Heart right ventricle (tissue), 16 donors: ENCODE measurements around the gene TRANK1. TPM values are rescaled to one million over a fixed set of nuclear protein-coding genes. Genes with fewer than 3 reads are reported as not detected.

Experiments used
- ATAC-seq, 8 donors: fragments of 200-7000 bp; cut with Tn5 transposase; one replicate each; pipeline ENCODE4 v1.9.1; 2020; ENCODE audit warnings: mild to moderate bottlenecking in 8 of 8, moderate library complexity in 8 of 8, moderate number of reproducible peaks in 1 of 8
- DNase-seq, 2 donors: peaks; one replicate each; pipeline ENCODE4 v3.0.0-alpha.2; 2020
- H3K27ac ChIP-seq, 10 donors: fragments of 200-600 bp; sonication (generic) in 2 of 10; one replicate each; pipeline versions ENCODE4 v1.5.0 to v1.8.0; 2020 to 2022; ENCODE audit warnings: mild to moderate bottlenecking in 3 of 10
- H3K27me3 ChIP-seq, 7 donors: fragments of 200-600 bp; one replicate each; pipeline ENCODE4 v1.8.0; 2021 to 2022; ENCODE audit warnings: mild to moderate bottlenecking in 2 of 7
- H3K36me3 ChIP-seq, 9 donors: fragments of 200-600 bp; sonication (generic) in 1 of 9; one replicate each; pipeline versions ENCODE4 v1.5.0 to v1.8.0; 2020 to 2022; ENCODE audit warnings: mild to moderate bottlenecking in 2 of 9
- H3K4me1 ChIP-seq, 9 donors: fragments of 200-600 bp; sonication (generic) in 1 of 9; one replicate each; pipeline versions ENCODE4 v1.5.0 to v1.8.0; 2020 to 2022; ENCODE audit warnings: mild to moderate bottlenecking in 4 of 9
- H3K4me3 ChIP-seq, 10 donors: fragments of 200-600 bp; sonication (generic) in 2 of 10; one replicate each; pipeline versions ENCODE4 v1.5.0 to v1.8.0; 2020 to 2022; ENCODE audit warnings: mild to moderate bottlenecking in 7 of 10, moderate library complexity in 2 of 10
- H3K9me3 ChIP-seq, 11 donors: fragments of 200-600 bp in 10 of 11; sonication (generic) in 2 of 11; one replicate each; pipeline versions ENCODE4 v1.5.0 to v1.8.0; 2013 to 2022; ENCODE audit warnings: mild to moderate bottlenecking in 2 of 11, control low read depth in 1 of 11, moderate library complexity in 1 of 11
- CTCF ChIP-seq, 9 donors: fragments of 200-600 bp; sonication (generic) in 2 of 9; IDR thresholded peaks; one replicate each; pipeline versions ENCODE4 v1.5.0 to v1.8.0; 2021 to 2022; ENCODE audit warnings: antibody characterized with exemption in 9 of 9, mild to moderate bottlenecking in 5 of 9, moderate library complexity in 1 of 9
- WGBS, 2 donors: extraction: QIAGEN DNeasy Blood & Tissue Kit; methylation state at CpG; one replicate each; pipeline ENCODE4 v1.1.7; 2013; ENCODE audit warnings: inconsistent platforms in 1 of 2; 5-methylcytosine and 5-hydroxymethylcytosine counted together
- intact Hi-C, 10 donors: fragments of 100-400 bp; cut with DNase I; formaldehyde crosslinking; loops; one replicate each; pipeline versions ENCODE4 v1.11.1 to v1.14.2; 2022
- polyA plus RNA-seq, 2 donors: library from polyadenylated mRNA; stranded (reverse); fragments of 200-250 nt; gene quantifications; one replicate each; pipeline ENCODE4 v1.2.3, GENCODE V29; 2013
- total RNA-seq, 10 donors: library from RNA; stranded (reverse); fragmentation: NEBNext Ultra II Directional in 3 of 10; extraction: Animal tissue kit (Norgen Biotek cat#: 25700) in 3 of 10; gene quantifications; one replicate each; pipeline versions ENCODE4 v1.2.1 to v1.2.4, GENCODE V29; 2021 to 2023
- donor health status: Arrhythmogenic right ventricular cardiomyopathy.
- donor health status: ischemic (EF 13 %, LVEDD 7.1; RV severe dilation, severe dysfunction).
- donor health status: healthy with polysubstance abuse.
- donor health status: DM: no; HTN: yes; CAD: no.
- donor health status: DM: no; HTN: no; CAD: no.
- donor health status: ischemic (EF 25% LVEDD 6.9; RV normal size, moderate dysfunction).
- donor health status: ischemic (EF 25% LVEDD 5.7; RV mildly dilated, moderate dysfunction).
- donor health status: healthy.
- donor health status: DM: yes; HTN: yes; CAD: no.
- donor health status: Ischemic cardiomyopathy.
- donor health status: ischemic (EF 35%, LVEDD 5.7; RV mildly dilated, moderate dysfunction).
- donor health status: nonischemic (EF 11% LVEDD 7.7; RV severe dilation, severe dysfunction).
- donor health status: DM: yes; HTN: yes; CAD: no.
- donor health status: PGD.
- donor health status: ischemic (EF 29% LVEDD 5.4; RV normal size, mild dysfunction).
- donor health status: nonischemic (EF 23%, LVEDD 6.1; RV moderate dilation, normal function).

Gene TRANK1
- total and polyA plus RNA-seq, 12 donors = 1.3 to 20.8 (median 4.9) TPM

GRCh38 chr3:36945333-36945980 lies 603 bp upstream of the TRANK1 start:
- peaks cover 0 to 22% (median 12%) of the 10 kb centered on the region in 11 donors for H3K9me3 ChIP-seq
- intact Hi-C loops = no loop called here
- 82% methylated on average over 28 of the region's 28 CpGs for WGBS, 2 donors
- ATAC-seq = peak in 1 of 8 donors; percentile 15
- H3K27me3 ChIP-seq = no peaks in the 10 kb centered on the region
- H3K4me3 ChIP-seq = peak overlapping the region in 9 of 10 donors; percentile 71 to 96 (median 82)
- DNase-seq = no peak
- H3K36me3 ChIP-seq = no peaks in the 10 kb centered on the region
- no peak for TF ChIP-seq CTCF (IDR thresholded peaks at IDR 0.05)
- H3K27ac ChIP-seq = peak overlapping the region in 3 of 10 donors; percentile 64 to 90 (median 77)
- H3K4me1 ChIP-seq = peaks cover 0 to 25% (median 14%) of the 10 kb centered on the region in 9 donors

DNA sequence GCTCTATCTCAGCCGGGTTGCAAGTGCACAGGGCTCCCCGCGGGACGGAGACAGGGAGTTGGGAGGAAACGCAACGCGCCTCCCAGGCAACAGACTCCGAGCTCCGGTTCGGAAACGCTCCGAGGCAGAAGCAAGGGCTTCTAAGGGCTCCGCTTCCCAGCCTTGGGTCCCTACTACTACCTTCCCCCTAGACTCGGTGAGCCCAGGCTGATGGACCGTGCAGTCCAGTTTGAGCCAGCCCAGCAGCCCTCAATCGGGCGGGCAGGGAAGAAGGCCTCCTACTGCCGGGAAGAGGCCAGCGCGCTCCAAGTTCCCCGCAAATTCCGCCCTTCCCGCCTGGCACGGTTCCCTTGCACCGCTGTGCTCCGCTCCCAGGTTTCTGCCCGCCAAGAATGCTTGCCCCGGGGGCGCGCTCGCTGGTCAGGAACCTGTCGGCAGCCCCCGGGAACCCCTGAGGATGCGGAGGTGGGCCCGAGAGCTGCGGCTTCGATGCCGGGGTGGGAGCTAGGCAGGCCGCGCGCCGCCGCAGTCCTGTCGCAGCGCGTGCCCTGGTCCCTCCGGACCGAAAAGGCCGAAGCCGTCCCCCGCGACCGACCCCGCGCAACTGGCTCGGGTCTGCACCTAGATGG lies 728 bp downstream of the TRANK1 start:
- peaks cover 0 to 25% (median 14%) of the 10 kb centered on the region in 9 donors for H3K4me1 ChIP-seq
- peak in 3 of 9 donors; percentile 23 to 30 (median 26) for TF ChIP-seq CTCF (IDR thresholded peaks at IDR 0.05)
- WGBS, 2 donors = 0% methylated on average over 55 to 56 of the region's 56 CpGs
- DNase-seq = peak; percentile 46 to 66
- H3K36me3 ChIP-seq = no peaks in the 10 kb centered on the region
- no peaks in the 10 kb centered on the region for H3K27me3 ChIP-seq
- peak; percentile 63 to 86 (median 78) for ATAC-seq
- intact Hi-C loops = loop anchor here in 2 of 10 donors (5.0 kb wide), 1 partner anchor 37 kb away; no protein-coding TSS in a partner anchor
- peak overlapping the region; percentile 40 to 90 (median 74) for H3K27ac ChIP-seq
- peaks cover 0 to 22% (median 12%) of the 10 kb centered on the region in 11 donors for H3K9me3 ChIP-seq
- H3K4me3 ChIP-seq = peak overlapping the region; percentile 61 to 96 (median 82)

DNA sequence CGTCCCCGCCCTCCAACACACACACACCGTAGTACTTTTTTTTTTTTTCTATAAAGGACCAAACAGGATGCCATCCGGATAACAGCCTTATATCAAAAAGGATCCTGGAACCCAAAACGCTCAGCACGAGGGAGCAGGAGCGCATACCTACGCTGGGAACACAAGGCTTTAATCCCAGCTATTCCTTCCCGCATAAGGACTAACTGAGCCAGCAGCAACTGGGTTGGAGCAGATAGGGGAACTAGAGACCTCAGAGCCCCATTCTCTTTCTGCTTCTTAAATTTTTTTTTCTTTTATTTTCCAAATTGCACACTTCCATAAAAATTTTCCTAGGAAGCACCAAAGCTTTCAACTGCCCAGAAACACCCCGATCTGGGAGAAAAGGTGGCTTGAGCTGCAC lies 1.3 kb downstream of the TRANK1 start:
- no peak for TF ChIP-seq CTCF (IDR thresholded peaks at IDR 0.05)
- intact Hi-C loops = loop anchor here in 2 of 10 donors (5.0 kb wide), 1 partner anchor 36 kb away; no protein-coding TSS in a partner anchor
- H3K4me3 ChIP-seq = peak overlapping the region; percentile 61 to 96 (median 82)
- no peaks in the 10 kb centered on the region for H3K36me3 ChIP-seq
- H3K4me1 ChIP-seq = peaks cover 0 to 25% (median 14%) of the 10 kb centered on the region in 9 donors
- H3K27ac ChIP-seq = peak overlapping the region in 8 of 10 donors; percentile 46 to 90 (median 78)
- 29 to 32% methylated on average over 10 of the region's 10 CpGs for WGBS, 2 donors
- H3K9me3 ChIP-seq = peaks cover 0 to 22% (median 12%) of the 10 kb centered on the region in 11 donors
- no peak for ATAC-seq
- no peaks in the 10 kb centered on the region for H3K27me3 ChIP-seq
- DNase-seq = no peak

DNA sequence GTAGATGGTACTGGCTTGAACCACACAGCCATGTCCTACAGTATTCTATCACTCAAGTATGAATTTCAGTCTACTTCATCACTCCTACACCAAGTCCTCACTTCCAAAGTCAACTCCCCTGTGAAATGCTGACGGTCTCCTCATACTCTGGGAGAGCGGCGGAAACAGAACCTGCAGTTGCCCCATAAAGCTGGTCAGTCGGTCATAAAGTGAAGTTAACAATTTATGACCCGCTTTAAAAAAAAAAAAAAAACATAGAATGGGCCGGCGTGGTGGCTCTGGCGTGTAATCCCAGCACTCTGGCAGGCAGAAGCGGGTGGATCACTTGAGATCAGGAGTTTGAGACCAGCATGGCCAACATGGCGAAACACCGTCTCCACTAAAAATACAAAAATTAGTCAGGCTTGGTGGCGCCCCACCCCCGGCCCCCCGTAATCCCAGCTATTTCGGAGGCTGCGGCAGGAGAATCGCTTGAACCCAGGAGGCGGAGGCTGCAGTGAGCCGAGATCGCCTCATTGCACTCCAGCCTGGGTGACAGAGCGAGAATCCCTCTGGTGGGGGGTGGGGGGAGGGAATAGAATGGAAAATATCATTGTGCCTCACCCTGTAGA lies 2.1 kb downstream of the TRANK1 start:
- Histone ChIP-seq H3K36me3 (no peaks in the 10 kb centered on the region), H3K27me3 (no peaks in the 10 kb centered on the region), H3K4me3 (no peak overlapping the region), H3K27ac (no peak overlapping the region), H3K9me3 (peaks cover 0 to 14% (median 5%) of the 10 kb centered on the region in 11 donors), H3K4me1 (peaks cover 0 to 25% (median 14%) of the 10 kb centered on the region in 9 donors)
- no peak for TF ChIP-seq CTCF (IDR thresholded peaks at IDR 0.05)
- ATAC-seq (no peak), DNase-seq (no peak)
- whole genome bisulfite sequencing, 2 donors = 98% methylated on average over 21 of the region's 21 CpGs
- intact Hi-C loops = loop anchor here in 2 of 10 donors (5.0 kb wide), 1 partner anchor 35 kb away; no protein-coding TSS in a partner anchor
